HG03460 (cell line): ENCODE data around the gene KCNQ2.

Experiments used
- ATAC-seq: cut with Tn5 transposase; IDR thresholded peaks from one replicate; pipeline ENCODE4 v1.9.1; 2021; ENCODE audit not compliant: unreplicated experiment

KCNQ2 gene

GRCh38 chr20:63456429-63457284 is 15.8 kb downstream of the KCNQ2 start:
- no peak for ATAC-seq

- ATAC-seq = no peak
Measured at GRCh38 chr20:63455568-63455859, 16.9 kb downstream of the KCNQ2 start.

- ATAC-seq = no peak
Measured at GRCh38 chr20:63454731-63455567, 17.5 kb downstream of the KCNQ2 start.

GRCh38 chr20:63452821-63453523 is 19.5 kb downstream of the KCNQ2 start:
- no peak for ATAC-seq

GRCh38 chr20:63452341-63452740 is 20.1 kb downstream of the KCNQ2 start:
- no peak for ATAC-seq

- no peak for ATAC-seq
Measured at GRCh38 chr20:63451821-63452220, 20.6 kb downstream of the KCNQ2 start.

- ATAC-seq = no peak
Measured at GRCh38 chr20:63449796-63450730, 22.4 kb downstream of the KCNQ2 start.

- ATAC-seq = no peak
Measured at GRCh38 chr20:63449025-63449424, 23.4 kb downstream of the KCNQ2 start.

- ATAC-seq = no peak
Measured at GRCh38 chr20:63448031-63448430, 24.4 kb downstream of the KCNQ2 start.

- ATAC-seq = no peak
Measured at GRCh38 chr20:63447320-63447719, 25.1 kb downstream of the KCNQ2 start.

- no peak for ATAC-seq
Measured at GRCh38 chr20:63446216-63447024, 26.0 kb downstream of the KCNQ2 start.

GRCh38 chr20:63445075-63445734 is 27.2 kb downstream of the KCNQ2 start:
- ATAC-seq = no peak

GRCh38 chr20:63444548-63444947 is 27.9 kb downstream of the KCNQ2 start:
- ATAC-seq = no peak

- ATAC-seq = no peak
Measured at GRCh38 chr20:63443606-63444395, 28.7 kb downstream of the KCNQ2 start.

- ATAC-seq = no peak
Measured at GRCh38 chr20:63442100-63442493, 30.4 kb downstream of the KCNQ2 start.

GRCh38 chr20:63441136-63442099 is 31.0 kb downstream of the KCNQ2 start:
- ATAC-seq = no peak

- ATAC-seq = no peak
Measured at GRCh38 chr20:63440366-63440955, 32.0 kb downstream of the KCNQ2 start.
